ENCODE measurements around the gene SNAI3. TPM values are rescaled to one million over a fixed set of nuclear protein-coding genes. Genes with fewer than 3 reads are reported as not detected.

SNAI3 gene
- total RNA-seq, 2 donors from 2014 or later = 0.27 TPM; not detected in 1

- Histone ChIP-seq H3K36me3 (no peaks in the 10 kb centered on the region), H3K27me3 (replicated peaks; ENCODE audit: insufficient read depth) (no peaks in the 10 kb centered on the region), H3K9me3 (no peaks in the 10 kb centered on the region), H3K27ac (no peak overlapping the region), H3K4me3 (no peak overlapping the region), H3K4me1 (ENCODE audit: control insufficient read depth in 1 of 2, low read depth in 2 of 2) (peaks cover 4 to 12% of the 10 kb centered on the region in 2 donors)
- DNase-seq (ENCODE audit: low spot score) = no peak
- TF ChIP-seq CTCF (IDR thresholded peaks at IDR 0.05) = no peak
- no peak for ATAC-seq (ENCODE audit: insufficient number of reproducible peaks, low FRiP score, low read depth)
These were observed 1.9 kb upstream of the SNAI3 start for GRCh38 chr16:88688013-88688778.

GRCh38 chr16:88687676-88688012, 1.3 kb upstream of the SNAI3 start:
- DNase-seq (ENCODE audit: low spot score) (no peak), ATAC-seq (ENCODE audit: insufficient number of reproducible peaks, low FRiP score, low read depth) (no peak)
- TF ChIP-seq CTCF (IDR thresholded peaks at IDR 0.05) = no peak
- H3K27ac ChIP-seq = no peak overlapping the region
- H3K27me3 ChIP-seq (replicated peaks; ENCODE audit: insufficient read depth) = no peaks in the 10 kb centered on the region
- no peaks in the 10 kb centered on the region for H3K9me3 ChIP-seq
- H3K36me3 ChIP-seq = no peaks in the 10 kb centered on the region
- no peak overlapping the region for H3K4me3 ChIP-seq
- H3K4me1 ChIP-seq (ENCODE audit: control insufficient read depth in 1 of 2, low read depth in 2 of 2) = peaks cover 4 to 12% of the 10 kb centered on the region in 2 donors

GRCh38 chr16:88687254-88687576, 908 bp upstream of the SNAI3 start:
- Histone ChIP-seq H3K27me3 (replicated peaks; ENCODE audit: insufficient read depth) (no peaks in the 10 kb centered on the region), H3K4me3 (no peak overlapping the region), H3K36me3 (no peaks in the 10 kb centered on the region), H3K27ac (no peak overlapping the region), H3K9me3 (no peaks in the 10 kb centered on the region), H3K4me1 (ENCODE audit: control insufficient read depth in 1 of 2, low read depth in 2 of 2) (peaks cover 4 to 12% of the 10 kb centered on the region in 2 donors)
- ATAC-seq (ENCODE audit: insufficient number of reproducible peaks, low FRiP score, low read depth) (no peak), DNase-seq (ENCODE audit: low spot score) (no peak)
- TF ChIP-seq CTCF (IDR thresholded peaks at IDR 0.05) = no peak

- Histone ChIP-seq H3K27ac (no peak overlapping the region), H3K4me3 (peak overlapping the region; percentile 66), H3K27me3 (replicated peaks; ENCODE audit: insufficient read depth) (no peaks in the 10 kb centered on the region), H3K9me3 (no peaks in the 10 kb centered on the region), H3K4me1 (ENCODE audit: control insufficient read depth in 1 of 2, low read depth in 2 of 2) (peaks cover 4 to 12% of the 10 kb centered on the region in 2 donors), H3K36me3 (no peaks in the 10 kb centered on the region)
- ATAC-seq (ENCODE audit: insufficient number of reproducible peaks, low FRiP score, low read depth) (no peak), DNase-seq (ENCODE audit: low spot score) (no peak)
- TF ChIP-seq CTCF (IDR thresholded peaks at IDR 0.05) = no peak
These were observed 257 bp downstream of the SNAI3 start for GRCh38 chr16:88686062-88686438.

- no peak overlapping the region for H3K27ac ChIP-seq
- peak overlapping the region; percentile 66 for H3K4me3 ChIP-seq
- H3K36me3 ChIP-seq = no peaks in the 10 kb centered on the region
- peaks cover 4 to 12% of the 10 kb centered on the region in 2 donors for H3K4me1 ChIP-seq (ENCODE audit: control insufficient read depth in 1 of 2, low read depth in 2 of 2)
- DNase-seq (ENCODE audit: low spot score) = no peak
- no peaks in the 10 kb centered on the region for H3K27me3 ChIP-seq (replicated peaks; ENCODE audit: insufficient read depth)
- peak; percentile 24 for TF ChIP-seq CTCF (IDR thresholded peaks at IDR 0.05)
- no peaks in the 10 kb centered on the region for H3K9me3 ChIP-seq
- ATAC-seq (ENCODE audit: insufficient number of reproducible peaks, low FRiP score, low read depth) = peak; percentile 26
These were observed 898 bp downstream of the SNAI3 start for GRCh38 chr16:88685156-88686061.
